ENCODE data around the gene AICDA. TPM values are rescaled to one million over a fixed set of nuclear protein-coding genes. Genes with fewer than 3 reads are reported as not detected.

The AICDA gene
- total RNA-seq, 1 donor from 2014 or later, result not detected

DNA sequence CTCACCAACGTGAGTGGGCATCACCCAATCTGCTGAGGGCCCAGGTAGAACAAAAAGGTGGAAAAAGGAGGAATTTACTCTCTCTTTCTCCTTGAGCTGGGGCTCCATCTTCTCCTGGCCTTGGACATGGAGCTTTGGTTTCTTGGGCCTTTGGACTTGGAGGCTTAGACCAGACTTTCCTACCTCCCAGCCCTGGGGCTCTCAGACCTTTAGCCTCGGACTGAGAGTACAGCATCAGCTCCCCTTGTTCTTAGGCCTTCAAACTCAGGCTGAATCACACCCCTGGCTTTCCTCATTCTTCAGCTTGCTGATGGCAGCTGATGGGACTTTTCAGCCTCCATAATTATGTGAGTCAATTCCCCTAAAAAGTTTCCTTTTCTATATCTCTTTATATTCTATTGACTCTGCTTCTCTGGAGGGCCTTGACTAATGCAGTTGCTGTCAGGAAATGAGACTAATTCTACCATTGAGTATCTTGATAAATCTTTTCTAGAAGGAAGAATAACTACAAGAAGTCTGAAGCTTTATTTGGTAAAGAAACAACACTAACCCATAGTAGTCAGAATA, 56.0 kb downstream of the AICDA start:
- Mint-ChIP-seq H3K27ac (no peak overlapping the region), H3K4me1 (no peaks in the 10 kb centered on the region), H3K9me3 (peaks cover 10% of the 10 kb centered on the region), H3K4me3 (no peak overlapping the region), H3K36me3 (no peaks in the 10 kb centered on the region), H3K27me3 (ENCODE audit: insufficient read depth, low read depth) (peaks cover 2% of the 10 kb centered on the region)
- Histone ChIP-seq H4K20me1 (ENCODE audit: low read depth) (no peaks in the 10 kb centered on the region), H3K9ac (no peak overlapping the region), H3K27ac (no peak overlapping the region), H3K4me1 (no peaks in the 10 kb centered on the region), H3K9me3 (ENCODE audit: low read depth) (no peaks in the 10 kb centered on the region), H3K4me3 (no peak overlapping the region), H3K79me2 (ENCODE audit: low read depth) (no peaks in the 10 kb centered on the region), H3K36me3 (no peaks in the 10 kb centered on the region), H3K27me3 (no peaks in the 10 kb centered on the region), H3K4me2 (no peak overlapping the region), H2AFZ (replicated peaks) (no peak overlapping the region), H3F3A (ENCODE audit: low read depth) (no peaks in the 10 kb centered on the region)
- DNase-seq (ENCODE audit: low spot score), result no peak
- no peak for TF ChIP-seq EZH2phosphoT487 (IDR thresholded peaks at IDR 0.05)
- TF ChIP-seq, protein P1, sequence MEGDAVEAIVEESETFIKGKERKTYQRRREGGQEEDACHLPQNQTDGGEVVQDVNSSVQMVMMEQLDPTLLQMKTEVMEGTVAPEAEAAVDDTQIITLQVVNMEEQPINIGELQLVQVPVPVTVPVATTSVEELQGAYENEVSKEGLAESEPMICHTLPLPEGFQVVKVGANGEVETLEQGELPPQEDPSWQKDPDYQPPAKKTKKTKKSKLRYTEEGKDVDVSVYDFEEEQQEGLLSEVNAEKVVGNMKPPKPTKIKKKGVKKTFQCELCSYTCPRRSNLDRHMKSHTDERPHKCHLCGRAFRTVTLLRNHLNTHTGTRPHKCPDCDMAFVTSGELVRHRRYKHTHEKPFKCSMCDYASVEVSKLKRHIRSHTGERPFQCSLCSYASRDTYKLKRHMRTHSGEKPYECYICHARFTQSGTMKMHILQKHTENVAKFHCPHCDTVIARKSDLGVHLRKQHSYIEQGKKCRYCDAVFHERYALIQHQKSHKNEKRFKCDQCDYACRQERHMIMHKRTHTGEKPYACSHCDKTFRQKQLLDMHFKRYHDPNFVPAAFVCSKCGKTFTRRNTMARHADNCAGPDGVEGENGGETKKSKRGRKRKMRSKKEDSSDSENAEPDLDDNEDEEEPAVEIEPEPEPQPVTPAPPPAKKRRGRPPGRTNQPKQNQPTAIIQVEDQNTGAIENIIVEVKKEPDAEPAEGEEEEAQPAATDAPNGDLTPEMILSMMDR (IDR thresholded peaks at IDR 0.05), result no peak
- no peak for TF ChIP-seq EZH2 (IDR thresholded peaks at IDR 0.05)

DNA sequence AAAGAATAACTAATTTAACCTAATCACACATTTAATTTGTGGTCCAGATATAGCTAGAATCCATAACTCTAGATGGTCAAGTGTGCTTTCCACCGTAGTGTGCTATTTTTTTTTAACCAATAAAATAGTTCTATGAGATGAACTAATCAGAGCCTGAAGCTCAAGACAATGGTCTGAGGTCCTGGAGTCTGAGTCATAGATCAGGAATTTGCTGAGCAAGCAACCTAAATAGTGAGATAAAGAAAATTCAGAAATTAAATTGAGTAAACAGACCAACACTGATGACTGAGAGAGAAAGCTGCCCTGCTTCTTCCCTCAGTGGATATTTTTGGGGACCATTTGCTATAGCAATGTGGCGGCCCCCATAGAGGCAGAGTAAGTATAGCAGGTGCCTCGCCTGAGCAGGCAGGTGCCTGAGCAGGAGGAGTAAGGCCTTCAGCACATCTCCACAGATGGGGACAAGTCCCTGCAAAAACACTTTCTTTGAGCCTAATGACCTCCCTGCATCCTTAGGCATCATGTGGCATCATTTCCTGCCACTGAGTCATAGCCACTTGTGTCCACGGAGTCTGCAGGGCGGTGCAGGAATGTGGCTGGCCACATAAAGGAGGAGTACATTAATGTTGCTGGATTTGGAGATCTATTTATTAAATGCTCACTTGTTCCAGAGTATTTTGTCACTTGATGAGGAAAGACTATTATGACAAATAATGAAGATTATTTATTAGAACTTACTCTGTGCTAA, 58.0 kb downstream of the AICDA start:
- no peak overlapping the region for H3K4me2 ChIP-seq
- H4K20me1 ChIP-seq (ENCODE audit: low read depth), result no peaks in the 10 kb centered on the region
- no peak overlapping the region for H3K4me3 ChIP-seq
- Mint-ChIP-seq H3K4me1 (no peaks in the 10 kb centered on the region), H3K36me3 (no peaks in the 10 kb centered on the region), H3K27me3 (ENCODE audit: insufficient read depth, low read depth) (no peaks in the 10 kb centered on the region), H3K27ac (no peak overlapping the region), H3K9me3 (no peaks in the 10 kb centered on the region), H3K4me3 (no peak overlapping the region)
- H3F3A ChIP-seq (ENCODE audit: low read depth), result no peaks in the 10 kb centered on the region
- no peaks in the 10 kb centered on the region for H3K79me2 ChIP-seq (ENCODE audit: low read depth)
- no peaks in the 10 kb centered on the region for H3K9me3 ChIP-seq (ENCODE audit: low read depth)
- no peaks in the 10 kb centered on the region for H3K4me1 ChIP-seq
- no peak overlapping the region for H3K27ac ChIP-seq
- no peaks in the 10 kb centered on the region for H3K27me3 ChIP-seq
- H3K9ac ChIP-seq, result no peak overlapping the region
- TF ChIP-seq, protein P1 (IDR thresholded peaks at IDR 0.05), result no peak
- TF ChIP-seq EZH2 (IDR thresholded peaks at IDR 0.05), result no peak
- no peak for TF ChIP-seq EZH2phosphoT487 (IDR thresholded peaks at IDR 0.05)
- no peak overlapping the region for H2AFZ ChIP-seq (replicated peaks)
- no peaks in the 10 kb centered on the region for H3K36me3 ChIP-seq
- DNase-seq (ENCODE audit: low spot score), result no peak

DNA sequence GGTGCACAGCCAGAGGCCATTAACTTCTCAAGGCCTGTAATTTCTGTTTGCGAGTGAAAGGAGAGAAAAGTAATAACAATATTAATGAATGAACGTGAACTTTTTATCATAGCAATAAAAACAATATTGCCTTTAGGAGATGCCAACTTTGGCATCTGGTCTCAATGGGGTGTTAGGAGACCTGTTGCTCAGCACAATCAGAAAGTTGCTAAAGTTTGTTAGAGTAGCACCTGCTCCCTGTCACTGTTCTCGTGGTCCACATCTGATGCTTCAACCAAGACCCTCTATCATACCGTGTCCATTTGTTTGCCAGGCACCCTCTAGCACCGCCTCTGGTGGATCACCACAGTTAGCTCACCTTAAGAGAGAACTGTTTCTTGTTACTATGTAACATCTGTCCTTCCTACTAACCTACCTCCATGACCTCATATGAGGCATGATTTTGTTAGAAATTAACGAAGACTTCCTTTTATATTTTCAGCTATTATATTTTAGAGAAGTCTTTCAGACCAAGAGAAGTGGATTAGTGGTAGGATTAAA, 59.5 kb downstream of the AICDA start:
- no peak for TF ChIP-seq EZH2phosphoT487 (IDR thresholded peaks at IDR 0.05)
- TF ChIP-seq, protein P1 (IDR thresholded peaks at IDR 0.05), result peak; percentile 16
- H3K27me3 ChIP-seq, result no peaks in the 10 kb centered on the region
- H4K20me1 ChIP-seq (ENCODE audit: low read depth), result no peaks in the 10 kb centered on the region
- DNase-seq (ENCODE audit: low spot score), result no peak
- no peak overlapping the region for H3K4me2 ChIP-seq
- H3F3A ChIP-seq (ENCODE audit: low read depth), result no peaks in the 10 kb centered on the region
- H3K79me2 ChIP-seq (ENCODE audit: low read depth), result no peaks in the 10 kb centered on the region
- no peaks in the 10 kb centered on the region for H3K27me3 Mint-ChIP-seq (ENCODE audit: insufficient read depth, low read depth)
- no peaks in the 10 kb centered on the region for H3K36me3 ChIP-seq
- H3K27ac Mint-ChIP-seq, result no peak overlapping the region
- H3K27ac ChIP-seq, result no peak overlapping the region
- no peaks in the 10 kb centered on the region for H3K9me3 ChIP-seq (ENCODE audit: low read depth)
- no peak overlapping the region for H3K4me3 ChIP-seq
- no peaks in the 10 kb centered on the region for H3K36me3 Mint-ChIP-seq
- peaks cover 3% of the 10 kb centered on the region for H3K4me1 Mint-ChIP-seq
- no peak overlapping the region for H3K4me3 Mint-ChIP-seq
- H3K9me3 Mint-ChIP-seq, result no peaks in the 10 kb centered on the region
- no peak overlapping the region for H3K9ac ChIP-seq
- H2AFZ ChIP-seq (replicated peaks), result no peak overlapping the region
- no peaks in the 10 kb centered on the region for H3K4me1 ChIP-seq

Small RNA genes lying within 50 kb of the gene (small RNA-seq; reads per million reads assigned to genes)
- gene RF00019, result not detected
- gene RF00564, result not detected

Other genes starting within 250 kb of the AICDA start
- not detected in 2 replicates for gene CLEC6A, start 156.9 kb downstream of the AICDA start, total RNA-seq (ENCODE audit: low replicate concordance)
- 0.19 TPM in 2 replicates for gene CLEC4D, start 99.4 kb downstream of the AICDA start, total RNA-seq (ENCODE audit: low replicate concordance)
- gene CLEC4E, start 72.0 kb downstream of the AICDA start, total RNA-seq (ENCODE audit: low replicate concordance), result not detected in 2 replicates
- gene MFAP5, start 50.0 kb upstream of the AICDA start, total RNA-seq (ENCODE audit: low replicate concordance), result 0.25 TPM in 1 of 2 replicates, not detected in the other
- 113 and 131 TPM in 2 replicates for gene RIMKLB, start 85.1 kb upstream of the AICDA start, total RNA-seq (ENCODE audit: low replicate concordance)
- 0.15 and 0.43 TPM in 2 replicates for gene A2ML1, start 209.8 kb upstream of the AICDA start, total RNA-seq (ENCODE audit: low replicate concordance)